Esophagus squamous epithelium (tissue), 5 donors: ENCODE measurements around the gene AUTS2. TPM values are rescaled to one million over a fixed set of nuclear protein-coding genes. Genes with fewer than 3 reads are reported as not detected.

Experiments used
- DNase-seq: peaks from one replicate; lab custom pipeline; 2025; lab: John Stamatoyannopoulos, UW
- H3K27ac ChIP-seq, 4 donors: fragments of 200-600 bp; sonication (generic); one replicate each; pipeline ENCODE4 v1.5.1; 2016 to 2019; ENCODE audit warnings: mild to moderate bottlenecking in 1 of 4
- H3K27me3 ChIP-seq, 4 donors: fragments of 200-600 bp; sonication (generic); 1 replicate in 3 of 4; 2 replicates in 1 of 4; pipeline versions ENCODE4 v1.5.1 to v1.6.0; 2017 to 2021; ENCODE audit warnings: antibody characterized with exemption in 1 of 4
- H3K36me3 ChIP-seq, 3 donors: fragments of 200-600 bp; sonication (generic); one replicate each; pipeline ENCODE4 v1.5.1; 2016 to 2019
- H3K4me1 ChIP-seq, 3 donors: fragments of 200-600 bp; sonication (generic); one replicate each; pipeline ENCODE4 v1.5.1; 2017 to 2019
- H3K4me3 ChIP-seq, 4 donors: fragments of 200-600 bp; sonication (generic); 1 replicate in 3 of 4; 2 replicates in 1 of 4; pipeline ENCODE4 v1.5.1; 2016 to 2019; ENCODE audit warnings: mild to moderate bottlenecking in 2 of 4, moderate library complexity in 1 of 4
- H3K9me3 ChIP-seq, 3 donors: fragments of 200-600 bp; sonication (generic); one replicate each; pipeline ENCODE4 v1.5.1; 2016 to 2019
- POLR2A ChIP-seq, 4 donors: fragments of 450-650 bp; IDR thresholded peaks; one replicate each; pipeline ENCODE4 v1.6.1; 2017; ENCODE audit warnings: antibody characterized with exemption in 4 of 4, mild to moderate bottlenecking in 4 of 4, moderate library complexity in 3 of 4
- WGBS, 2 donors: methylation state at CpG; one replicate each; pipeline ENCODE4 v1.1.5; 2018; 5-methylcytosine and 5-hydroxymethylcytosine counted together
- intact Hi-C: fragments of 100-400 bp; cut with DNase I; formaldehyde crosslinking; loops from one replicate; pipeline ENCODE4 v1.15.0; 2022
- total RNA-seq, 4 donors: library from RNA; depleted of rRNA; stranded (reverse); fragments of >200 nt; gene quantifications; one replicate each; pipeline ENCODE4 v1.1.0, GENCODE V29; 2016
- TF ChIP-seq, protein P1 (sequence below), 6 experiments: fragments of 450-650 bp in 4 of 6; fragments of 200-600 bp in 2 of 6; sonication (generic) in 2 of 6; IDR thresholded peaks; one replicate each; pipeline ENCODE4 v1.5.1; 2016 to 2019; ENCODE audit warnings: antibody characterized with exemption in 6 of 6, mild to moderate bottlenecking in 4 of 6, moderate library complexity in 4 of 6
- donor health status: DM: yes; HTN: yes; CAD: no.

The AUTS2 gene
- total RNA-seq, 4 donors from 2014 or later, result 9.5 to 36.2 (median 23.0) TPM

DNA sequence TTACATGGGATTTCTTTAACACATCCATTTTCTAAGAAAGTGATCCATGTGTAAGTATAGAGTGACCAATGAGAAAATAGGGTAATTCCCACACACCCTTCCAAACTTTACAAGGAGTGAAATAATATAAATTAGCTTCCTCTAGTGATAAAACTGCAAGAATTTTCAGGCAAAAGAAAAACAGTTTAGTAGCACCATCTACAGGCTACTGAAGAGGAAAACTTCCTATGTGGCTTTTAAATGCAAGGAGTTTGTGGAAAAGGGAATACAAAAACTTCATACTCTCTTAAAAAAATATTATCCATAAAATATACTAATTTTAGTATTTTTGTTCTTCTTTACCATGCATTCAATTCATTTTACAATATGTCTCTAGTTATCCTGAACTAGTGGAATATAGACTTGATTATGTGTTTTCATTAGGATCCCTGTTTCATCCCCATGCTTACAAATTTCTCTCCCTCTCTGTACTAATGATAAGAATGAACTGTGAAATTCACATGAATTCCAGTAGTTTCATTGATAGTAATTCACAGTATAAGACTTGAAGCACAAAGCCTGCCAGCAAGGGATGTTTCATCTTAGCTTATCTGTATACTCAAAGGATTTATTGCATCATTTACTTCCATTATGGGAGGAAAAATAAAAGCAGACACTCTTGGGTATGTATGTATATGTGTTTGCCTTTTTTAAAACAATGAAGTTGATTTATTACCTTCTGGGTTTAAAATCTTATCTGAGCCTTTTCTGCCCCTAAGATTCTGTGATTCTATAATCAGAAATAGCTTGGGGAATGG is 442.9 kb downstream of the AUTS2 start:
- Histone ChIP-seq H3K4me3 (no peak overlapping the region), H3K27ac (no peak overlapping the region), H3K36me3 (no peaks in the 10 kb centered on the region), H3K9me3 (no peaks in the 10 kb centered on the region), H3K27me3 (no peaks in the 10 kb centered on the region), H3K4me1 (peaks cover 0 to 8% (median 0%) of the 10 kb centered on the region in 3 donors)
- TF ChIP-seq, protein P1, sequence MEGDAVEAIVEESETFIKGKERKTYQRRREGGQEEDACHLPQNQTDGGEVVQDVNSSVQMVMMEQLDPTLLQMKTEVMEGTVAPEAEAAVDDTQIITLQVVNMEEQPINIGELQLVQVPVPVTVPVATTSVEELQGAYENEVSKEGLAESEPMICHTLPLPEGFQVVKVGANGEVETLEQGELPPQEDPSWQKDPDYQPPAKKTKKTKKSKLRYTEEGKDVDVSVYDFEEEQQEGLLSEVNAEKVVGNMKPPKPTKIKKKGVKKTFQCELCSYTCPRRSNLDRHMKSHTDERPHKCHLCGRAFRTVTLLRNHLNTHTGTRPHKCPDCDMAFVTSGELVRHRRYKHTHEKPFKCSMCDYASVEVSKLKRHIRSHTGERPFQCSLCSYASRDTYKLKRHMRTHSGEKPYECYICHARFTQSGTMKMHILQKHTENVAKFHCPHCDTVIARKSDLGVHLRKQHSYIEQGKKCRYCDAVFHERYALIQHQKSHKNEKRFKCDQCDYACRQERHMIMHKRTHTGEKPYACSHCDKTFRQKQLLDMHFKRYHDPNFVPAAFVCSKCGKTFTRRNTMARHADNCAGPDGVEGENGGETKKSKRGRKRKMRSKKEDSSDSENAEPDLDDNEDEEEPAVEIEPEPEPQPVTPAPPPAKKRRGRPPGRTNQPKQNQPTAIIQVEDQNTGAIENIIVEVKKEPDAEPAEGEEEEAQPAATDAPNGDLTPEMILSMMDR (IDR thresholded peaks at IDR 0.05), result peak; percentile 9 to 51 (median 24)
- TF ChIP-seq POLR2A (IDR thresholded peaks at IDR 0.05), result no peak
- intact Hi-C loops, result no loop called here
- DNase-seq, result no peak

DNA sequence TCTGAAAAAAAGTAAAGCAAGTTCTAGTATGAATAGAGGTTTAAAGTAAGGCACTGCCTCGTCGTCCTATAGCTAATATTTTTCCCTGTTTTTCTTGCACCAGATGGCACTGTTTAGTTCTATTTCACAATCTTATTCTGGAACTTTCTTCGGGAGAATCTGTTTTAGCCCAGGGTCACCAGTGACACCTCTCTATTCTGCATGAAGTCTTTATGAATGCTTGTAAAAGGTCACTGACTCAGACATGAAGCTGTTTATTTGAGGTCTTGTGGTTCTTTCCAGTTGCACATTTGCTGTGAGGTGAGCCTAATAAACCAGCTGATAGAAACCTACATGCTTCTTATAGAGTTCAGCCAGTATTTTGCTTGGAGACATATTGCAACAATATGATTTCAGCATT is 444.3 kb downstream of the AUTS2 start:
- H3K4me3 ChIP-seq, result no peak overlapping the region
- peaks cover 0 to 8% (median 0%) of the 10 kb centered on the region in 3 donors for H3K4me1 ChIP-seq
- intact Hi-C loops, result no loop called here
- no peak overlapping the region for H3K27ac ChIP-seq
- TF ChIP-seq POLR2A (IDR thresholded peaks at IDR 0.05), result no peak
- TF ChIP-seq, protein P1 (IDR thresholded peaks at IDR 0.05), result peak in 4 of 6 experiments; percentile 17 to 43 (median 26)
- 13 to 28% methylated on average over 3 of the region's 3 CpGs for WGBS, 2 donors
- H3K27me3 ChIP-seq, result no peaks in the 10 kb centered on the region
- DNase-seq, result no peak
- no peaks in the 10 kb centered on the region for H3K9me3 ChIP-seq
- H3K36me3 ChIP-seq, result no peaks in the 10 kb centered on the region

DNA sequence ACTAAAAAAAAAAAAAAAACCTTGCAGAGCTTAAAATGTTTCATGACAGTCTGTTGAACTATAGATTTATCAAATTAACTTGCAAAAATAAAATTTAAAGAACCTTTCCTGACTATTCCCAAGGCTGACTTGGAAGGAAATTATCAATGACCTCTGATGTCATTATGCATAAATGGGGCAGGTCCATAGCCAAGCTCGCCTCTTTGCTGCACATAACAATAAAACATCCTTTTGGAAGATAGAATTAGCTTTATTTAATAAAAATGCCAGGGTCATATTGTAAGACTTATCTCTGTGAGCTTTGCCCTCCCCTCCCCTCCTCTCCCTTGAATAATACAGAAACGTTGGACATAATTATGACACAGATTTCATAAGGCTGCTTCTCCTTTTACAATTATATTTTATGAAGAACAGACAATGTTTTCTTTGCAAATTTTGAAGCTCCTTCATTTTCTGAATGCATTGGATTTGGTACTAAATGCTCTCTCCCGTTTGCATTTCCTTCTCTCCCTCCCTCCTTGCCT is 444.8 kb downstream of the AUTS2 start:
- Histone ChIP-seq H3K36me3 (no peaks in the 10 kb centered on the region), H3K4me3 (no peak overlapping the region), H3K27me3 (no peaks in the 10 kb centered on the region), H3K27ac (no peak overlapping the region), H3K9me3 (no peaks in the 10 kb centered on the region), H3K4me1 (peaks cover 0 to 8% (median 0%) of the 10 kb centered on the region in 3 donors)
- no peak for DNase-seq
- TF ChIP-seq, protein P1 (IDR thresholded peaks at IDR 0.05), result no peak
- no peak for TF ChIP-seq POLR2A (IDR thresholded peaks at IDR 0.05)
- intact Hi-C loops, result no loop called here
- WGBS, 2 donors, result 59 to 66% methylated on average over 3 of the region's 3 CpGs

DNA sequence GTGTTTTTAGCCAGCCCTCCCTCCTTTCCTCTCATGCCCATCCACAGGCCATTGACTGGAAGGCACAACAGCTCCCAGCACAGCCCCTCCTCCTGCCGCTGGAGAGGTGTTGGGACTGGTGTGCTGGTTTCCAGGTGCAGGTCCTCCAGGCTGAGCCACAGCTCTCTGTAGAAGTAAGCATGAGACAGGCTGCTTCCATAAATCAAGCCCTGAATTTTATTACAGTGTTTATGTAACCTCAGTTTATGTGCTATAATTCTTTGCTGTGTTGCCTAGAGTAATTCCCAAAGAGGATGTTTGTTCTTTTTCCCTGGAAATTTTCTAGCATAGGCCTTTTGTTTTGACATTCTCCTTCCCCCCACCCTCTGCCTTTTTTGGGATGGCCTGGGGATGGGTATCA is 445.8 kb downstream of the AUTS2 start:
- intact Hi-C loops, result no loop called here
- H3K36me3 ChIP-seq, result no peaks in the 10 kb centered on the region

DNA sequence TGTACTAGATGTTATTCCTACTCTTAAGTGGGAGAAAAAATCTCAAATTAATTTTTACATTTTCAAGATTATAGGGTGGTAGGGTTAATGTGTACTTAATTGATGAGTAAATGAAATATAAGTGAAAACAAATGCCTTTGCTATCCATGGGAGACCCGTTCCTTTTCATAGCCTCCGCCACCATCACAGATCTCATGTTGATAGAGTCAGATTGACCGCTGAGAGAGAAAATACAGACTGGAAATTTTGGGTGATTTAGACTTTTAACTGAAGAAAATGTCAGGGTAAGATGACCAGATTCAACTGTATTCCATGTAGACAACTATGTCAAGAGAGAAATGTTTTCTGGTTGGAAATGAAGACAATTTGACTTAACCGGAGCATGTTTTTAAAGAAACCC is 446.2 kb downstream of the AUTS2 start:
- Histone ChIP-seq H3K27me3 (no peaks in the 10 kb centered on the region), H3K36me3 (no peaks in the 10 kb centered on the region), H3K4me3 (no peak overlapping the region), H3K4me1 (peaks cover 0 to 8% (median 0%) of the 10 kb centered on the region in 3 donors), H3K9me3 (no peaks in the 10 kb centered on the region), H3K27ac (no peak overlapping the region)
- 93% methylated on average over 4 of the region's 4 CpGs for WGBS, 2 donors
- no peak for DNase-seq
- intact Hi-C loops, result no loop called here
- TF ChIP-seq, protein P1 (IDR thresholded peaks at IDR 0.05), result no peak
- TF ChIP-seq POLR2A (IDR thresholded peaks at IDR 0.05), result no peak

More for the DNA sequence above, 445.8 kb downstream of the AUTS2 start:
- DNase-seq, result no peak
- Histone ChIP-seq H3K4me1 (peaks cover 0 to 8% (median 0%) of the 10 kb centered on the region in 3 donors), H3K27me3 (no peaks in the 10 kb centered on the region), H3K4me3 (no peak overlapping the region), H3K27ac (no peak overlapping the region), H3K9me3 (no peaks in the 10 kb centered on the region)
- WGBS, 2 donors, result 75 to 100% methylated on average over 1 of the region's 1 CpG
- TF ChIP-seq, protein P1 (IDR thresholded peaks at IDR 0.05), result no peak
- TF ChIP-seq POLR2A (IDR thresholded peaks at IDR 0.05), result no peak
